IMR-90 (cell line): ENCODE measurements around the gene PDCD1. TPM values are rescaled to one million over a fixed set of nuclear protein-coding genes. Genes with fewer than 3 reads are reported as not detected.

Experiments
- ATAC-seq: fragments of 200-7000 bp; cut with Tn5 transposase; 2 replicates; pipeline ENCODE4 v1.9.1; 2020; ENCODE audit warnings: low read depth, mild to moderate bottlenecking, moderate library complexity
- BruUV-seq: library from RNA; stranded (reverse); fragments of 400-500 nt; replicated peaks from 2 replicates; lab custom pipeline; 2021; lab: Mats Ljungman, UMichigan
- CTCF ChIA-PET: fragments of 300-600 bp; formaldehyde crosslinking; extraction: SDS; loops from one replicate; lab custom pipeline; 2021; ENCODE audit warnings: antibody characterized with exemption; lab: Yijun Ruan, JAX
- POLR2A ChIA-PET: fragments of 300-600 bp; sonication (Branson Sonifier 250); formaldehyde crosslinking; loops from one replicate; lab custom pipeline; 2022; ENCODE audit warnings: antibody characterized with exemption; ENCODE audit not compliant: unreplicated experiment; lab: Charles Lee
- DNase-seq: peaks from one replicate; pipeline ENCODE4 v3.0.0; 2013
- H2AFZ ChIP-seq: replicated peaks from 2 replicates; pipeline ENCODE3; 2013; ENCODE audit warnings: low read length, mild to moderate bottlenecking; ENCODE audit not compliant: poor library complexity
- H2AK5ac ChIP-seq: 2 replicates; pipeline ENCODE4 v1.6.1; 2013; ENCODE audit warnings: low read depth, low read length, inconsistent platforms
- H2AK9ac ChIP-seq: replicated peaks from 2 replicates; pipeline ENCODE3; 2013; ENCODE audit warnings: mild to moderate bottlenecking, low read depth, low read length, moderate library complexity; ENCODE audit not compliant: poor library complexity
- H2BK120ac ChIP-seq: 2 replicates; pipeline ENCODE4 v1.6.1; 2013; ENCODE audit warnings: low read depth, low read length, inconsistent platforms
- H2BK15ac ChIP-seq: 3 replicates; pipeline ENCODE4 v1.6.1; 2013; ENCODE audit warnings: low read depth, low read length, inconsistent platforms
- H2BK20ac ChIP-seq: 2 replicates; pipeline ENCODE4 v1.6.1; 2013; ENCODE audit warnings: low read depth, mild to moderate bottlenecking, inconsistent platforms, low read length, moderate library complexity
- H2BK5ac ChIP-seq: 2 replicates; pipeline ENCODE4 v1.6.1; 2013; ENCODE audit warnings: mild to moderate bottlenecking, low read depth, low read length, inconsistent platforms; ENCODE audit not compliant: poor library complexity, severe bottlenecking
- H3K14ac ChIP-seq: replicated peaks from 2 replicates; pipeline ENCODE4 v1.6.1; 2013; ENCODE audit warnings: low read depth, low read length, inconsistent platforms
- H3K18ac ChIP-seq: 2 replicates; pipeline ENCODE4 v1.6.1; 2013; ENCODE audit warnings: low read depth, low read length, control low read depth
- H3K23ac ChIP-seq: 2 replicates; pipeline ENCODE4 v1.6.1; 2013; ENCODE audit warnings: low read depth, low read length, inconsistent platforms
- H3K27ac ChIP-seq: 2 replicates; pipeline ENCODE4 v1.5.1; 2013; ENCODE audit warnings: mild to moderate bottlenecking, control low read depth, low read length; ENCODE audit not compliant: insufficient read depth
- H3K27me3 ChIP-seq: 2 replicates; pipeline ENCODE4 v1.6.1; 2013; ENCODE audit warnings: low read length; ENCODE audit not compliant: control insufficient read depth, insufficient read depth
- H3K36me3 ChIP-seq: 2 replicates; pipeline ENCODE4 v1.6.1; 2013; ENCODE audit warnings: low read length, mixed read lengths; ENCODE audit not compliant: control insufficient read depth, insufficient read depth
- H3K4ac ChIP-seq: 2 replicates; pipeline ENCODE4 v1.6.1; 2013; ENCODE audit warnings: low read depth, low read length, inconsistent platforms
- H3K4me1 ChIP-seq: 2 replicates; pipeline ENCODE4 v1.6.1; 2013; ENCODE audit warnings: low read length, mixed read lengths; ENCODE audit not compliant: control insufficient read depth, insufficient read depth
- H3K4me2 ChIP-seq: 2 replicates; pipeline ENCODE4 v1.6.1; 2013; ENCODE audit warnings: low read depth, mild to moderate bottlenecking, control low read depth, low read length, moderate library complexity
- H3K4me3 ChIP-seq: 2 replicates; pipeline ENCODE4 v1.5.1; 2013; ENCODE audit warnings: low read depth, mild to moderate bottlenecking, control low read depth, low read length, moderate library complexity; ENCODE audit not compliant: insufficient read depth
- H3K56ac ChIP-seq: 2 replicates; pipeline ENCODE4 v1.6.1; 2013; ENCODE audit warnings: low read length, inconsistent platforms; ENCODE audit not compliant: insufficient read depth; ENCODE audit errors: extremely low read depth
- H3K79me1 ChIP-seq, 2 experiments: 2 replicates each; pipeline ENCODE4 v1.6.1; 2013; ENCODE audit warnings: low read length in 2 of 2, inconsistent platforms in 1 of 2, low read depth in 1 of 2
- H3K9ac ChIP-seq: 2 replicates; pipeline ENCODE4 v1.6.1; 2013; ENCODE audit warnings: low read depth, low read length, control low read depth
- H3K9me1 ChIP-seq: 2 replicates; pipeline ENCODE4 v1.6.1; 2013; ENCODE audit warnings: low read length, inconsistent platforms; ENCODE audit not compliant: insufficient read depth
- H3K9me3 ChIP-seq: 2 replicates; pipeline ENCODE4 v1.6.1; 2013; ENCODE audit warnings: low read length; ENCODE audit not compliant: control insufficient read depth, insufficient read depth
- H4K20me1 ChIP-seq: 2 replicates; pipeline ENCODE4 v1.6.1; 2013; ENCODE audit warnings: low read length, inconsistent platforms; ENCODE audit not compliant: insufficient read depth
- H4K5ac ChIP-seq: 2 replicates; pipeline ENCODE4 v1.6.1; 2013; ENCODE audit warnings: mild to moderate bottlenecking, low read depth, low read length, control low read depth
- H4K8ac ChIP-seq, 2 experiments: 2 replicates each; pipeline ENCODE4 v1.6.1; 2013; ENCODE audit warnings: low read depth in 2 of 2, low read length in 2 of 2, control low read depth in 1 of 2, inconsistent platforms in 1 of 2
- H4K91ac ChIP-seq: 2 replicates; pipeline ENCODE4 v1.6.1; 2013; ENCODE audit warnings: low read depth, low read length, inconsistent platforms; ENCODE audit not compliant: insufficient read depth
- RCOR1 ChIP-seq: IDR thresholded peaks from 2 replicates; pipeline ENCODE4 v1.6.1; 2012; ENCODE audit warnings: mild to moderate bottlenecking, low read length, improper control_type of control experiment; ENCODE audit not compliant: insufficient replicate concordance
- WGBS, 2 experiments: methylation state at CpG; one replicate each; pipeline versions ENCODE4 v1.1.5 to v1.1.7; 2013; ENCODE audit warnings: missing lambda C conversion rate in 2 of 2; ENCODE audit not compliant: insufficient read length in 1 of 2; ENCODE audit errors: extremely low coverage in 2 of 2; 5-methylcytosine and 5-hydroxymethylcytosine counted together
- dilution Hi-C: fragments of 300-500 bp; cut with HindIII; formaldehyde crosslinking; loops from one replicate; pipeline ENCODE4 v1.14.3; 2018; ENCODE audit warnings: low sequenced_read_pairs; ENCODE audit not compliant: unreplicated experiment
- in situ Hi-C: fragments of 300-500 bp; cut with MboI; formaldehyde crosslinking; loops from 3 replicates; pipeline ENCODE4 v1.14.3; 2019; ENCODE audit warnings: low sequenced_read_pairs, inconsistent platforms, mixed read lengths
- intact Hi-C: fragments of 100-400 bp; cut with micrococcal nuclease; formaldehyde crosslinking; loops from 2 replicates; pipeline ENCODE4 v1.10.0; 2022
- polyA plus RNA-seq, 3 experiments: library from polyadenylated mRNA; depleted of rRNA; stranded (reverse); fragments of >200 nt; gene quantifications; 2 replicates each; pipeline ENCODE4 v1.2.3, GENCODE V29; 2012; ENCODE audit warnings: low replicate concordance in 1 of 3
- total RNA-seq: library from RNA; depleted of rRNA; stranded (reverse); fragments of >200 nt; gene quantifications from 2 replicates; pipeline ENCODE4 v1.2.3, GENCODE V29; 2012

The PDCD1 gene
- total and polyA plus RNA-seq, 2 of the 4 experiments (the other 2 are of a cell fraction) = not detected

- H3K27ac ChIP-seq = no peak overlapping the region
- H2BK5ac ChIP-seq = no peak overlapping the region
- no peak overlapping the region for H3K56ac ChIP-seq
- ChIA-PET CTCF (no interaction called here), POLR2A (no interaction called here)
- intact Hi-C loops (no loop called here), dilution Hi-C loops (no loop called here), in situ Hi-C loops (no loop called here)
- no peak overlapping the region for H2BK15ac ChIP-seq
- no peak overlapping the region for H4K8ac ChIP-seq
- no peak overlapping the region for H4K91ac ChIP-seq
- TF ChIP-seq RCOR1 = no peak
- H3K79me1 ChIP-seq = no peaks in the 10 kb centered on the region
- no peaks in the 10 kb centered on the region for H3K9me1 ChIP-seq
- H3K4ac ChIP-seq = no peak overlapping the region
- H4K20me1 ChIP-seq = no peaks in the 10 kb centered on the region; the same call in 1 of the 2 replicates
- H2BK20ac ChIP-seq = no peak overlapping the region
- no peak overlapping the region for H3K9ac ChIP-seq
- 63% methylated on average over 11 of the region's 29 CpGs; no CpG with 5 or more reads in 1 of the 2 experiments for WGBS, 2 experiments
- H2BK120ac ChIP-seq = no peak overlapping the region
- no peak overlapping the region for H3K4me2 ChIP-seq
- H3K23ac ChIP-seq = no peak overlapping the region
- no peak overlapping the region for H2AK5ac ChIP-seq
- H2AK9ac ChIP-seq = no peak overlapping the region
- H2AFZ ChIP-seq = peak overlapping the region; percentile 49
- no peak overlapping the region for H3K4me3 ChIP-seq
- no TSS peak for BruUV-seq
- no peak overlapping the region for H4K5ac ChIP-seq
- H3K4me1 ChIP-seq = peaks cover 3% of the 10 kb centered on the region; the same call in 1 of the 2 replicates
- no peaks in the 10 kb centered on the region for H3K9me3 ChIP-seq
- peaks cover 16% of the 10 kb centered on the region for H3K27me3 ChIP-seq
- ATAC-seq (no peak), DNase-seq (no peak)
- H3K18ac ChIP-seq = no peak overlapping the region
- H3K14ac ChIP-seq = no peak overlapping the region
- no peaks in the 10 kb centered on the region for H3K36me3 ChIP-seq
Observed at GRCh38 chr2:241809383-241810306, 49.0 kb downstream of the PDCD1 start.
